OCI-LY3 (cell line): ENCODE data around the gene TPI1.

Experiments
- H2AFZ ChIP-seq: fragments of 200-600, 300-600 bp; shearing (Covaris generic); 2 replicates; pipeline ENCODE4 v1.6.0; 2014; ENCODE audit warnings: antibody characterized with exemption, low read depth, low read length
- H3K27ac ChIP-seq: fragments of 200-600, 300-600 bp; sonication (generic); 2 replicates; pipeline ENCODE4 v1.5.1; 2014; ENCODE audit warnings: mild to moderate bottlenecking, low read length, moderate library complexity, mixed read lengths
- H3K27me3 ChIP-seq: fragments of 200-600, 300-600 bp; sonication (generic); 2 replicates; pipeline ENCODE4 v1.6.1; 2014; ENCODE audit warnings: low read depth, low read length, mixed read lengths
- H3K36me3 ChIP-seq: fragments of 200-600, 300-600 bp; sonication (generic); replicated peaks from 2 replicates; pipeline ENCODE3; 2014; ENCODE audit warnings: low read depth, low read length, mixed read lengths
- H3K4me1 ChIP-seq: fragments of 300-600, 200-600 bp; sonication (generic); 2 replicates; pipeline ENCODE4 v1.6.1; 2014; ENCODE audit warnings: low read length, mixed read lengths
- H3K4me2 ChIP-seq: fragments of 200-600, 300-600 bp; sonication (generic); 2 replicates; pipeline ENCODE4 v1.6.1; 2014; ENCODE audit warnings: low read length, mixed read lengths
- H3K4me3 ChIP-seq: fragments of 300-600, 200-600 bp; sonication (generic); 2 replicates; pipeline ENCODE4 v1.5.1; 2014; ENCODE audit warnings: antibody characterized with exemption, mild to moderate bottlenecking, low read length, moderate library complexity
- H3K79me2 ChIP-seq: fragments of 300-600, 200-600 bp; shearing (Covaris generic); 2 replicates; pipeline ENCODE4 v1.6.1; 2014; ENCODE audit warnings: mild to moderate bottlenecking, low read length, mixed read lengths
- H3K9ac ChIP-seq: fragments of 300-600, 200-600 bp; shearing (Covaris generic); 2 replicates; pipeline ENCODE4 v1.6.0; 2014; ENCODE audit warnings: mild to moderate bottlenecking, low read length, moderate library complexity
- H3K9me3 ChIP-seq: fragments of 200-600, 300-600 bp; shearing (Covaris generic); 2 replicates; pipeline ENCODE4 v1.6.1; 2014; ENCODE audit warnings: low read length, mixed read lengths; ENCODE audit not compliant: insufficient read depth
- H4K20me1 ChIP-seq: fragments of 200-600, 300-600 bp; sonication (generic); 2 replicates; pipeline ENCODE4 v1.6.1; 2016; ENCODE audit warnings: low read length, mixed read lengths; ENCODE audit not compliant: insufficient read depth
- EZH2phosphoT487 ChIP-seq: fragments of 200-600 bp; shearing (Covaris generic); IDR thresholded peaks from 2 replicates; pipeline ENCODE4 v1.6.1; 2018; ENCODE audit warnings: antibody characterized with exemption, mixed run types, low read depth
- TF ChIP-seq, protein P1 (sequence below): fragments of 200-600, 300-600 bp; sonication (generic); IDR thresholded peaks from 2 replicates; pipeline ENCODE4 v1.5.1; 2014; ENCODE audit warnings: antibody characterized with exemption, low read length, low read depth

Gene TPI1

GRCh38 chr12:6840761-6841515 is 26.4 kb upstream of the TPI1 start, which contains the start of gene GNB3:
Gene GNB3 (plus strand): TSS chr12:6840925. CDS start chr12:6841288, 363 bp downstream.
- H2AFZ ChIP-seq, result no peak within 1 kb of the TSS
- TF ChIP-seq, protein P1, sequence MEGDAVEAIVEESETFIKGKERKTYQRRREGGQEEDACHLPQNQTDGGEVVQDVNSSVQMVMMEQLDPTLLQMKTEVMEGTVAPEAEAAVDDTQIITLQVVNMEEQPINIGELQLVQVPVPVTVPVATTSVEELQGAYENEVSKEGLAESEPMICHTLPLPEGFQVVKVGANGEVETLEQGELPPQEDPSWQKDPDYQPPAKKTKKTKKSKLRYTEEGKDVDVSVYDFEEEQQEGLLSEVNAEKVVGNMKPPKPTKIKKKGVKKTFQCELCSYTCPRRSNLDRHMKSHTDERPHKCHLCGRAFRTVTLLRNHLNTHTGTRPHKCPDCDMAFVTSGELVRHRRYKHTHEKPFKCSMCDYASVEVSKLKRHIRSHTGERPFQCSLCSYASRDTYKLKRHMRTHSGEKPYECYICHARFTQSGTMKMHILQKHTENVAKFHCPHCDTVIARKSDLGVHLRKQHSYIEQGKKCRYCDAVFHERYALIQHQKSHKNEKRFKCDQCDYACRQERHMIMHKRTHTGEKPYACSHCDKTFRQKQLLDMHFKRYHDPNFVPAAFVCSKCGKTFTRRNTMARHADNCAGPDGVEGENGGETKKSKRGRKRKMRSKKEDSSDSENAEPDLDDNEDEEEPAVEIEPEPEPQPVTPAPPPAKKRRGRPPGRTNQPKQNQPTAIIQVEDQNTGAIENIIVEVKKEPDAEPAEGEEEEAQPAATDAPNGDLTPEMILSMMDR, result no peak
- no peak for TF ChIP-seq EZH2phosphoT487
- peak within 1 kb of the TSS; percentile 91 for H3K27ac ChIP-seq
- no peaks in the 10 kb centered on the region for H3K27me3 ChIP-seq
- peak within 1 kb of the TSS; percentile 85 for H3K4me2 ChIP-seq
- peak within 1 kb of the TSS; percentile 70 for H3K9ac ChIP-seq
- H3K36me3 ChIP-seq, result peaks cover 13% of the 10 kb centered on the region
- peaks cover 43% of the 10 kb centered on the region for H3K4me1 ChIP-seq
- H3K4me3 ChIP-seq, result peak within 1 kb of the TSS; percentile 63
- no peaks in the 10 kb centered on the region for H3K9me3 ChIP-seq
- H4K20me1 ChIP-seq, result no peaks in the 10 kb centered on the region
- H3K79me2 ChIP-seq, result no peaks in the 10 kb centered on the region

DNA sequence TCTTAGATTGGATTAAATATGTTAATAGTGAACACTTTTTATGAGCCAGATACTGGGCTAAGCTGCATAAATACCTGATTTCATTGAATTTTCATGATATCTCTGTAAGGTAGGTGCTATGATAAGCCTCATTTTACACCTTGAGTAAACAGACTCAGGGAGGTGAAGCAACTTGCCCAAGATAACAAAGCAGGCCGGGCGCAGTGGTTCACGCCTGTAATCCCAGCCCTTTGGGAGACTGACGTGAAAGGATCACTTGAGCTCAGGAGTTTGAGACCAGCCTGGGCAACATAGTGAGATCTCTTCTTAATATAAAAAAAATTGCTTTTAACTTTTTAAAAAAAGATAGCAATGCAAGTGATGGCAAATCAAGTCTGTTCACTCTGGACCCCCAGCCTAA is 25.3 kb upstream of the TPI1 start:
- peaks cover 40% of the 10 kb centered on the region for H3K4me1 ChIP-seq
- no peak for TF ChIP-seq EZH2phosphoT487
- TF ChIP-seq, protein P1, result no peak
- no peak overlapping the region for H3K27ac ChIP-seq

DNA sequence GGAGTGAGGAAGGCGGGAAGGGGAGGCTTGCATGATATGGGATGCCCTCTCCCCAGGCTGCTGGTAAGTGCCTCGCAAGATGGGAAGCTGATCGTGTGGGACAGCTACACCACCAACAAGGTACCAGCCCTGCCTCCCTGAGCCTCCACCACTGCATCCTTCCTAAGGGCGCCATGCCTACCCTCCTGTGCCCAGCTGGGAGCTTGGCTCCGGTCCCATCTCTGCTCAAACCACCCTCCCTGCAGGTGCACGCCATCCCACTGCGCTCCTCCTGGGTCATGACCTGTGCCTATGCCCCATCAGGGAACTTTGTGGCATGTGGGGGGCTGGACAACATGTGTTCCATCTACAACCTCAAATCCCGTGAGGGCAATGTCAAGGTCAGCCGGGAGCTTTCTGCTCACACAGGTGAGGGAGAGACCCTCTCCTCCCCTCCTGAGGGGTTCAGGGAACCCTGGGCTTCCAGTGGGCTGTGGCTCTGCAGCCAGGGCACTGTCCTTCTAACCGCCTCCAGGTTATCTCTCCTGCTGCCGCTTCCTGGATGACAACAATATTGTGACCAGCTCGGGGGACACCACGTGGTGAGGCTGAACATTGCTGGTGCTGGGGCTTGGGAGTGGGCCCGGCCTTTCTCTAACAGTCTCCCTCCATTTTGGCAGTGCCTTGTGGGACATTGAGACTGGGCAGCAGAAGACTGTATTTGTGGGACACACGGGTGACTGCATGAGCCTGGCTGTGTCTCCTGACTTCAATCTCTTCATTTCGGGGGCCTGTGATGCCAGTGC is 24.0 kb upstream of the TPI1 start:
- Histone ChIP-seq H3K4me2 (no peak overlapping the region), H3K27me3 (no peaks in the 10 kb centered on the region), H3K4me3 (no peak overlapping the region), H3K4me1 (peaks cover 38% of the 10 kb centered on the region), H3K27ac (no peak overlapping the region), H3K79me2 (no peaks in the 10 kb centered on the region), H3K9ac (no peak overlapping the region), H3K9me3 (no peaks in the 10 kb centered on the region), H3K36me3 (peaks cover 29% of the 10 kb centered on the region), H2AFZ (no peak overlapping the region), H4K20me1 (no peaks in the 10 kb centered on the region)
- no peak for TF ChIP-seq EZH2phosphoT487
- TF ChIP-seq, protein P1, result peak; percentile 18

More for the DNA sequence above, 25.3 kb upstream of the TPI1 start:
- H2AFZ ChIP-seq, result no peak overlapping the region
- peaks cover 21% of the 10 kb centered on the region for H3K36me3 ChIP-seq
- no peak overlapping the region for H3K9ac ChIP-seq
- no peaks in the 10 kb centered on the region for H3K27me3 ChIP-seq
- H3K4me2 ChIP-seq, result no peak overlapping the region
- H3K79me2 ChIP-seq, result no peaks in the 10 kb centered on the region
- H3K9me3 ChIP-seq, result no peaks in the 10 kb centered on the region
- no peak overlapping the region for H3K4me3 ChIP-seq
- no peaks in the 10 kb centered on the region for H4K20me1 ChIP-seq

GRCh38 chr12:6845395-6845794 is 21.9 kb upstream of the TPI1 start:
- no peak overlapping the region for H3K4me2 ChIP-seq
- H4K20me1 ChIP-seq, result no peaks in the 10 kb centered on the region
- H3K36me3 ChIP-seq, result peaks cover 44% of the 10 kb centered on the region

More at GRCh38 chr12:6845395-6845794, 21.9 kb upstream of the TPI1 start:
- TF ChIP-seq, protein P1, result no peak
- TF ChIP-seq EZH2phosphoT487, result no peak
- Histone ChIP-seq H3K79me2 (peaks cover 11% of the 10 kb centered on the region), H3K4me1 (peaks cover 38% of the 10 kb centered on the region), H2AFZ (no peak overlapping the region), H3K27ac (no peak overlapping the region), H3K4me3 (no peak overlapping the region), H3K9ac (no peak overlapping the region), H3K27me3 (no peaks in the 10 kb centered on the region), H3K9me3 (no peaks in the 10 kb centered on the region)
